Fibroblast of lung (primary cell): ENCODE data around the gene SLC4A5.

Source experiments
- EZH2 ChIP-seq: IDR thresholded peaks from 2 replicates; pipeline ENCODE4 v1.5.1; 2012; ENCODE audit warnings: low read length, control low read depth, mild to moderate bottlenecking; ENCODE audit errors: missing control alignments
- TF ChIP-seq, protein P1 (sequence below), 2 donors: IDR thresholded peaks in 1 of 2; conservative IDR thresholded peaks in 1 of 2; 1 replicate in 1 of 2; 2 replicates in 1 of 2; pipeline ENCODE4 v1.5.1; 2011 to 2012; ENCODE audit warnings: low read length in 2 of 2, control low read depth in 1 of 2, inconsistent platforms in 1 of 2, low read depth in 1 of 2, mild to moderate bottlenecking in 1 of 2

DNA sequence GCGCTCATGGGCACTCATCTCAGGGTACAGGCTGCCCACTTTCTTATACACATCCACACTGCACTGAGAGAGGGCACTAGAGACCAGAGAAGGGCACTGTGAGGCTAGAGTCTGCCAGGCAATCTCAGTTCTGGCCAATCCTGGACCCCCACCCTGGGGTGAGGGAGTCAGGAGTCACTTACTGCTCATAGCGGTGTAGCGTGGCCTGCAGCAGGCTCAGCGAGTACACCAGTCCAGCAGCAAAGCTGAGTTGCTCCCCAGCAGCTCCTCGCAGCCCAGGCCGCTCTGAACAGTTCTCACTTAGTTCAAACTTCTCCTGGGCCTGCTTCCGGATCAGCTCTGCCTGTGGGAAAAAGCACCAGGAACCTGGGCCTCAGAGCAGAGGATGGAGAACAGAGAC lies 24.6 kb upstream of the SLC4A5 start:
- TF ChIP-seq, protein P1, sequence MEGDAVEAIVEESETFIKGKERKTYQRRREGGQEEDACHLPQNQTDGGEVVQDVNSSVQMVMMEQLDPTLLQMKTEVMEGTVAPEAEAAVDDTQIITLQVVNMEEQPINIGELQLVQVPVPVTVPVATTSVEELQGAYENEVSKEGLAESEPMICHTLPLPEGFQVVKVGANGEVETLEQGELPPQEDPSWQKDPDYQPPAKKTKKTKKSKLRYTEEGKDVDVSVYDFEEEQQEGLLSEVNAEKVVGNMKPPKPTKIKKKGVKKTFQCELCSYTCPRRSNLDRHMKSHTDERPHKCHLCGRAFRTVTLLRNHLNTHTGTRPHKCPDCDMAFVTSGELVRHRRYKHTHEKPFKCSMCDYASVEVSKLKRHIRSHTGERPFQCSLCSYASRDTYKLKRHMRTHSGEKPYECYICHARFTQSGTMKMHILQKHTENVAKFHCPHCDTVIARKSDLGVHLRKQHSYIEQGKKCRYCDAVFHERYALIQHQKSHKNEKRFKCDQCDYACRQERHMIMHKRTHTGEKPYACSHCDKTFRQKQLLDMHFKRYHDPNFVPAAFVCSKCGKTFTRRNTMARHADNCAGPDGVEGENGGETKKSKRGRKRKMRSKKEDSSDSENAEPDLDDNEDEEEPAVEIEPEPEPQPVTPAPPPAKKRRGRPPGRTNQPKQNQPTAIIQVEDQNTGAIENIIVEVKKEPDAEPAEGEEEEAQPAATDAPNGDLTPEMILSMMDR (conservative IDR thresholded peaks at IDR 0.05 in 1 of 2, IDR thresholded peaks at IDR 0.05 in 1 of 2; ENCODE audit: low read depth in 1 of 2, low read length in 2 of 2), result no peak
- TF ChIP-seq EZH2, result no peak
